Measurements from ENCODE around the gene RAB24.
A peak's percentile ranks its signal among the peaks of the same experiment; 100 is the strongest.
"Not testable (repeated sequence)": the region's sequence is repeated elsewhere in the genome, so short reads cannot be mapped to it uniquely, and the experiment has no call there.

The RAB24 gene

GRCh38 chr5:177290816-177291596, 12.5 kb downstream of the RAB24 start:
- DNase-seq, result no peak

- DNase-seq, result no peak
Observed at GRCh38 chr5:177288191-177288590, 15.3 kb downstream of the RAB24 start.

GRCh38 chr5:177276886-177277285, 26.6 kb downstream of the RAB24 start:
- DNase-seq, result no peak

GRCh38 chr5:177275883-177276282, 27.6 kb downstream of the RAB24 start:
- no peak for DNase-seq

- DNase-seq, result peak; percentile 18
Observed at GRCh38 chr5:177271113-177271512, 32.4 kb downstream of the RAB24 start.

GRCh38 chr5:177270653-177271052, 32.9 kb downstream of the RAB24 start:
- DNase-seq, result no peak

GRCh38 chr5:177269976-177270375, 33.5 kb downstream of the RAB24 start:
- no peak for DNase-seq

GRCh38 chr5:177269232-177269895, 34.2 kb downstream of the RAB24 start:
- DNase-seq, result no peak

GRCh38 chr5:177265395-177265794, 38.1 kb downstream of the RAB24 start:
- DNase-seq, result no peak

- DNase-seq, result no peak
Observed at GRCh38 chr5:177264178-177264577, 39.3 kb downstream of the RAB24 start.

GRCh38 chr5:177261510-177261909, 42.0 kb downstream of the RAB24 start:
- DNase-seq, result no peak

GRCh38 chr5:177260961-177261360, 42.6 kb downstream of the RAB24 start:
- no peak for DNase-seq

- not testable (repeated sequence) for DNase-seq
Observed at GRCh38 chr5:177258711-177259110, 44.8 kb downstream of the RAB24 start.

GRCh38 chr5:177256296-177256695, 47.2 kb downstream of the RAB24 start:
- no peak for DNase-seq

GRCh38 chr5:177253252-177253651, 50.3 kb downstream of the RAB24 start:
- no peak for DNase-seq
